Endothelial cell (in vitro differentiated cells): Measurements from ENCODE around the gene RASA2. TPM values are rescaled to one million over a fixed set of nuclear protein-coding genes. Genes with fewer than 3 reads are reported as not detected.
"Not testable (repeated sequence)": the region's sequence is repeated elsewhere in the genome, so short reads cannot be mapped to it uniquely, and the experiment has no call there.

Experiments used
- DNase-seq: peaks from one replicate; pipeline ENCODE4 v3.0.0; 2021; ENCODE audit warnings: low spot score
- H3K27ac Mint-ChIP-seq: one replicate; pipeline ENCODE4 v1.8.0; 2021; ENCODE audit warnings: mixed read lengths, inconsistent platforms; ENCODE audit not compliant: unreplicated experiment
- H3K27me3 Mint-ChIP-seq: one replicate; pipeline ENCODE4 v1.8.0; 2021; ENCODE audit warnings: mild to moderate bottlenecking, moderate library complexity, mixed read lengths, inconsistent platforms; ENCODE audit not compliant: unreplicated experiment
- H3K36me3 Mint-ChIP-seq: one replicate; pipeline ENCODE4 v1.8.0; 2021; ENCODE audit warnings: mild to moderate bottlenecking, low read depth, mixed read lengths, inconsistent platforms; ENCODE audit not compliant: unreplicated experiment
- H3K4me1 Mint-ChIP-seq: one replicate; pipeline ENCODE4 v1.8.0; 2021; ENCODE audit warnings: mild to moderate bottlenecking, mixed read lengths, inconsistent platforms; ENCODE audit not compliant: unreplicated experiment
- H3K4me3 Mint-ChIP-seq: one replicate; pipeline ENCODE4 v1.8.0; 2021; ENCODE audit warnings: mild to moderate bottlenecking, mixed read lengths, inconsistent platforms; ENCODE audit not compliant: unreplicated experiment
- H3K9me3 Mint-ChIP-seq: one replicate; pipeline ENCODE4 v1.8.0; 2021; ENCODE audit warnings: mixed read lengths, inconsistent platforms; ENCODE audit not compliant: unreplicated experiment
- total RNA-seq: library from RNA; stranded (reverse); fragmentation: NEBNext Ultra II Directional; extraction: Animal tissue kit (Norgen Biotek cat#: 25700); gene quantifications from one replicate; pipeline ENCODE4 v1.2.1, GENCODE V29; 2021; ENCODE audit not compliant: unreplicated experiment
- TF ChIP-seq, protein P1 (sequence below): fragments of 200-600 bp; sonication (generic); IDR thresholded peaks from one replicate; pipeline ENCODE4 v1.5.0; 2021; ENCODE audit warnings: antibody characterized with exemption; ENCODE audit not compliant: unreplicated experiment

Gene RASA2
- total RNA-seq, 1 donor from 2014 or later, result 32.5 TPM

DNA sequence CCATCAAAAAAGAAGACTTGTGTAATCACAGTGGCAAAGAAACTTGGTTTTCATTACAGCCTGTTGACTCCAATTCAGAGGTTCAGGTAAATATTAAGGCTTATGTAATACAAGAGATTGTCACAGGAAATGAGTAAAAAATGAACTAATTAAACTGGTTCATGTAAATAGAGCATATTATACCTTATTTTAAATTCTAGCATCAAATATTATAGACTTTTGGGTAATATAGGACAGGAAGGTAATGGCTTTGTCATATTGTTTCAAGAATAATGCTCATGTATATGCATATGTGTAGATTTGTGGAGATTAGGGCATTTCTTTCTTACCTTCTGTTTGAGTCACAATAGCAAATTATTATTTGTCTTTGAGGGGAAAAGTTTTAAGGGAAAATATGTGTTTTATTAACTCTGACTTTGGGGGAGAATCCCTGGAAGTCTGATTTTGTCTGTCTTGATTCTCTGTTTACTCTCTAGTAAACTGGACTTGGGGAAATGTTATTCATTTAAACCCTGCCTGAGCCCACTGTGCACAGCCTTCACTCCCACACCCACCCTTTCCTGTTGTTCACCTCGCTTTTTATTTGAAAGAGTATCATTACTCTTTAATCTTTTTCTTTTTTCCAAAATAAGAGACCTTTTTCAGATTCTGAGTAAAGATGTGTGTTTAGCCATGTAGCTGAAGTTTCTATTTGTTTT lies 43.0 kb downstream of the RASA2 start:
- Mint-ChIP-seq H3K4me3 (peak overlapping the region; percentile 42), H3K27me3 (no peaks in the 10 kb centered on the region), H3K4me1 (peaks cover 45% of the 10 kb centered on the region), H3K9me3 (no peaks in the 10 kb centered on the region), H3K36me3 (peaks cover 8% of the 10 kb centered on the region), H3K27ac (peak overlapping the region; percentile 61)
- no peak for DNase-seq
- TF ChIP-seq, protein P1, sequence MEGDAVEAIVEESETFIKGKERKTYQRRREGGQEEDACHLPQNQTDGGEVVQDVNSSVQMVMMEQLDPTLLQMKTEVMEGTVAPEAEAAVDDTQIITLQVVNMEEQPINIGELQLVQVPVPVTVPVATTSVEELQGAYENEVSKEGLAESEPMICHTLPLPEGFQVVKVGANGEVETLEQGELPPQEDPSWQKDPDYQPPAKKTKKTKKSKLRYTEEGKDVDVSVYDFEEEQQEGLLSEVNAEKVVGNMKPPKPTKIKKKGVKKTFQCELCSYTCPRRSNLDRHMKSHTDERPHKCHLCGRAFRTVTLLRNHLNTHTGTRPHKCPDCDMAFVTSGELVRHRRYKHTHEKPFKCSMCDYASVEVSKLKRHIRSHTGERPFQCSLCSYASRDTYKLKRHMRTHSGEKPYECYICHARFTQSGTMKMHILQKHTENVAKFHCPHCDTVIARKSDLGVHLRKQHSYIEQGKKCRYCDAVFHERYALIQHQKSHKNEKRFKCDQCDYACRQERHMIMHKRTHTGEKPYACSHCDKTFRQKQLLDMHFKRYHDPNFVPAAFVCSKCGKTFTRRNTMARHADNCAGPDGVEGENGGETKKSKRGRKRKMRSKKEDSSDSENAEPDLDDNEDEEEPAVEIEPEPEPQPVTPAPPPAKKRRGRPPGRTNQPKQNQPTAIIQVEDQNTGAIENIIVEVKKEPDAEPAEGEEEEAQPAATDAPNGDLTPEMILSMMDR, result no peak

DNA sequence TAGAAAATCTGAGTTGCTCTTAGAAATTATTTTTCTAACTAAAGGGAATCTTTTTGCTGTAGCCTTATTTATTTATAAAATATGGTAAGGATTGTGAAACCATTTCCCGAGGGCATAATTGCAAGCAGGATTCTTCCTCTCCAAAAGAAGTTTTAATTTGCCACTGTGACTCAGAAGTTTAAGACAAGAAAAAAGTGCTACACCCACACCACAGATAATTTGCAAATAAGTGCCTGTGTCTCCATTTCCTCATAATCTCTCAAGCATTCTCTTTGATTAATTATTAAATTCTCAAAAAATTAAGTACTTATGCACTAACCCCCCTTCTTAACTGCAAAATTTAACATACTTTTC lies 43.6 kb downstream of the RASA2 start:
- TF ChIP-seq, protein P1, result no peak
- Mint-ChIP-seq H3K27me3 (no peaks in the 10 kb centered on the region), H3K9me3 (no peaks in the 10 kb centered on the region), H3K36me3 (peaks cover 11% of the 10 kb centered on the region), H3K27ac (peak overlapping the region; percentile 44), H3K4me3 (no peak overlapping the region), H3K4me1 (peaks cover 41% of the 10 kb centered on the region)
- DNase-seq, result no peak

DNA sequence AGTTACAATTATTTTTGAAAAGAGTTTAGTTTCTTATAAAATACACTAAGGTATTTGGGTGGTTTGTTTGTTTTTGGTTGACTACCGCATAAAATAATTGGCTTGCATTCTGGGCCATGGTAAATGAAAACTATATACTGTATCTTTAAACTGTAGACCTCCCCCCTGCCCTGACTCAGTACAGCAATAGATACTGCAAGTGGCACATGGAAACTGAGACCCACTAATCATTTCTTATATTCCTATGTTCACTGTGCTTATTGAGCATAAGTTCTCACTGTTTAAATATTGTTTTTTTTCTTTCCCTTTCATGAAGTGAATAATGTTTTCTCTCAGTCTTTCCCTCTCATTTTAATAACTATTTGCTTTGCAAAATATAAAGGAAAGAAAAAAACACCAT lies 45.8 kb downstream of the RASA2 start:
- peaks cover 25% of the 10 kb centered on the region for H3K4me1 Mint-ChIP-seq
- no peak for DNase-seq
- H3K27ac Mint-ChIP-seq, result no peak overlapping the region
- no peak overlapping the region for H3K4me3 Mint-ChIP-seq
- H3K27me3 Mint-ChIP-seq, result no peaks in the 10 kb centered on the region
- H3K9me3 Mint-ChIP-seq, result no peaks in the 10 kb centered on the region
- TF ChIP-seq, protein P1, result no peak
- H3K36me3 Mint-ChIP-seq, result peaks cover 14% of the 10 kb centered on the region

DNA sequence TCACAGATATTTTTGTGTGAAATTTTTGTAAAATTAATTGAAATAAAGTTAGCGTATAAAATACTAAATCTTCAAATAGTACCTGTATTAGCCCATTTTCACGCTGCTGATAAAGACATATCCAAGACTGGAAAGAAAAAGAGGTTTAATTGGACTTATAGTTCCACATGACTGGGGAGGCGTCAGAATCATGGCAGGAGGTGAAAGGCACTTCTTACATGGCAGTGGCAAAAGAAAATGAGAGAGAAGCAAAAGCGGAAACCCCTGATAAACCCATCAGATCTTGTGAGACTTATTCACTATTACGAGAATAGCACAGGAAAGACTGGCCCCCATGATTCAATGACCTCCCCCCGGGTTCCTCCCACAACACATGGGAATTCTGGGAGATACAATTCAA lies 49.2 kb downstream of the RASA2 start:
- not testable (repeated sequence) for DNase-seq, H3K9me3 Mint-ChIP-seq, H3K27ac Mint-ChIP-seq, H3K4me3 Mint-ChIP-seq, H3K27me3 Mint-ChIP-seq, H3K4me1 Mint-ChIP-seq
- H3K36me3 Mint-ChIP-seq, result peaks cover 18% of the 10 kb centered on the region

DNA sequence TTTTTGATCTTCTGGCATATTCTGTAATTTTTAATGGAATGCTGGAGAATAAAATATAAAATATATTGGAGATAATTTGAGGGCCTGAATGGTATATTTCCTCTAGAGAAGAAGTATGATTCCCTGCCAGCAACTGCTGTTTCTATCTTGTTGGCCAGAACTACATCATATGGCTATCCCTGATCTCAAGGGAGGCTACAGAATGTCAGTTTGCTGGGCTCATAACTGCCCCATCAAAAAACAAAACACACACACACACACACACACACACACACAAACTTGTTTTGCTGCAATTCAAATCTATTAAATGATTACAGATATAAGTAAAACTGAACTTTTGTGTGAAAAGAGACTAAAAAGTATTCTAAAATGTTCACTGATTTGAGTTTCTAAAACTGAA lies 51.0 kb downstream of the RASA2 start:
- H3K4me3 Mint-ChIP-seq, result no peak overlapping the region
- TF ChIP-seq, protein P1, result no peak
- H3K27ac Mint-ChIP-seq, result no peak overlapping the region
- H3K36me3 Mint-ChIP-seq, result peaks cover 28% of the 10 kb centered on the region
- no peaks in the 10 kb centered on the region for H3K27me3 Mint-ChIP-seq
- H3K9me3 Mint-ChIP-seq, result no peaks in the 10 kb centered on the region
- peaks cover 2% of the 10 kb centered on the region for H3K4me1 Mint-ChIP-seq
- DNase-seq, result no peak
